H7 (cell line): ENCODE results near the gene JAZF1. TPM values are rescaled to one million over a fixed set of nuclear protein-coding genes. Genes with fewer than 3 reads are reported as not detected.

Experiments used
- DNase-seq: peaks from one replicate; pipeline ENCODE4 v3.0.0; 2012
- H3K27me3 ChIP-seq: 2 replicates; pipeline ENCODE4 v1.6.0; 2011; ENCODE audit warnings: mild to moderate bottlenecking, low read length; ENCODE audit not compliant: control insufficient read depth, insufficient read depth
- H3K36me3 ChIP-seq: replicated peaks from 2 replicates; pipeline ENCODE4 v1.5.1; 2011; ENCODE audit warnings: low read length; ENCODE audit not compliant: control insufficient read depth, insufficient read depth
- H3K4me3 ChIP-seq: 2 replicates; pipeline ENCODE4 v1.5.1; 2011; ENCODE audit warnings: low read depth, mild to moderate bottlenecking, control low read depth, low read length, moderate library complexity; ENCODE audit not compliant: insufficient read depth
- total RNA-seq: library from RNA; depleted of rRNA; stranded (reverse); fragments of >200 nt; shearing (Covaris generic); gene quantifications from 2 replicates; pipeline ENCODE4 v1.2.3, GENCODE V29; 2014; rRNA removed

JAZF1 gene
- total RNA-seq, 1 experiment from 2014 or later: 11.3 TPM

- no peaks in the 10 kb centered on the region for H3K27me3 ChIP-seq
- H3K36me3 ChIP-seq: no peaks in the 10 kb centered on the region
- H3K4me3 ChIP-seq: no peak overlapping the region
- DNase-seq: no peak
Observed at GRCh38 chr7:27781188-27781587, 399.4 kb downstream of the JAZF1 start.

Other genes starting within 250 kb of the JAZF1 start
- gene CREB5, start 231.7 kb upstream of the JAZF1 start, total RNA-seq: 1.8 and 7.7 TPM in 2 replicates